Measurements from ENCODE around the gene CKAP5.

CKAP5 gene

DNA sequence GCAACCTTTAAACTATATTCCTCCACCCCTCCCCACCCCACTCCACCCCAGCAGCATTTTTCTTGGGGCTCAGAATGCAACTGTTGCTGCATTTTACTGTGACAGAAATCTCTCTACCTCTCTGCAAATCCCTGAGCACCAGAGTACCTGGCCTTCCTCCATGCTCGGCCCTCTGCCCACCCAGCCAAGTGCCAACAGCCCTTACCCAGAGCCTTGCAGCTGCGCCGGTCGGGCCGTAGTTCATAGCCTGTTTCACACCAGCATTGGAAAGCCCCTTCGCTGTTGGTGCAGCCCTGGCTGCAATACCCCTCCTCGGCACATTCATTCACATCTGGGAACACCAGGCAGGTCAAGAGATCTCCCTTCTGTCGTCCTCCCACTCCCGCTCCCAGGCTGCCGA is 48.9 kb upstream of the CKAP5 start:
- Histone ChIP-seq H3K4me1 (ENCODE audit: control insufficient read depth, insufficient read depth, low read length) (no peaks in the 10 kb centered on the region), H3K36me3 (ENCODE audit: control insufficient read depth in 2 of 2, insufficient read depth in 1 of 2, low read length in 2 of 2) (peaks cover 4 to 57% of the 10 kb centered on the region in 2 experiments; a peak in 2 of 3 replicates), H3K27ac (ENCODE audit: extremely low read depth, low read depth, low read length) (no peak overlapping the region), H3K4me3 (ENCODE audit: low read depth, low read length) (no peak overlapping the region), H3K9me3 (ENCODE audit: control insufficient read depth, insufficient read depth, low read depth, low read length) (no peaks in the 10 kb centered on the region)
- TF ChIP-seq ZNF510 (tag by site-specific recombination; IDR thresholded peaks at IDR 0.05; ENCODE audit: insufficient replicate concordance) (no peak), KLF8 (tag by site-specific recombination; IDR thresholded peaks at IDR 0.05) (no peak), ZFHX2 (tag by site-specific recombination; conservative IDR thresholded peaks at IDR 0.05) (no peak), ZNF626 (tag by site-specific recombination; IDR thresholded peaks at IDR 0.05) (no peak), ZNF623 (tag by site-specific recombination; IDR thresholded peaks at IDR 0.05) (no peak), ZNF521 (tag by site-specific recombination; IDR thresholded peaks at IDR 0.05) (no peak), ZNF433 (tag by site-specific recombination; IDR thresholded peaks at IDR 0.05; ENCODE audit: low read depth) (no peak), ZNF76 (tag by site-specific recombination; IDR thresholded peaks at IDR 0.05; ENCODE audit: borderline replicate concordance, low read depth) (no peak), SALL2 (tag by site-specific recombination; IDR thresholded peaks at IDR 0.05; ENCODE audit: borderline replicate concordance) (no peak), SP3 (tag by site-specific recombination; IDR thresholded peaks at IDR 0.05) (no peak), ZNF341 (tag by site-specific recombination; IDR thresholded peaks at IDR 0.05; ENCODE audit: low read depth) (no peak), ZNF677 (tag by site-specific recombination; IDR thresholded peaks at IDR 0.05) (no peak), ZFP37 (tag by site-specific recombination; IDR thresholded peaks at IDR 0.05) (no peak)
- TF ChIP-seq, protein P1, sequence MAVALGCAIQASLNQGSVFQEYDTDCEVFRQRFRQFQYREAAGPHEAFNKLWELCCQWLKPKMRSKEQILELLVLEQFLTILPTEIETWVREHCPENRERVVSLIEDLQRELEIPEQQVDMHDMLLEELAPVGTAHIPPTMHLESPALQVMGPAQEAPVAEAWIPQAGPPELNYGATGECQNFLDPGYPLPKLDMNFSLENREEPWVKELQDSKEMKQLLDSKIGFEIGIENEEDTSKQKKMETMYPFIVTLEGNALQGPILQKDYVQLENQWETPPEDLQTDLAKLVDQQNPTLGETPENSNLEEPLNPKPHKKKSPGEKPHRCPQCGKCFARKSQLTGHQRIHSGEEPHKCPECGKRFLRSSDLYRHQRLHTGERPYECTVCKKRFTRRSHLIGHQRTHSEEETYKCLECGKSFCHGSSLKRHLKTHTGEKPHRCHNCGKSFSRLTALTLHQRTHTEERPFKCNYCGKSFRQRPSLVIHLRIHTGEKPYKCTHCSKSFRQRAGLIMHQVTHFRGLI (tag by site-specific recombination; IDR thresholded peaks at IDR 0.05): no peak
- TF ChIP-seq, protein P2, sequence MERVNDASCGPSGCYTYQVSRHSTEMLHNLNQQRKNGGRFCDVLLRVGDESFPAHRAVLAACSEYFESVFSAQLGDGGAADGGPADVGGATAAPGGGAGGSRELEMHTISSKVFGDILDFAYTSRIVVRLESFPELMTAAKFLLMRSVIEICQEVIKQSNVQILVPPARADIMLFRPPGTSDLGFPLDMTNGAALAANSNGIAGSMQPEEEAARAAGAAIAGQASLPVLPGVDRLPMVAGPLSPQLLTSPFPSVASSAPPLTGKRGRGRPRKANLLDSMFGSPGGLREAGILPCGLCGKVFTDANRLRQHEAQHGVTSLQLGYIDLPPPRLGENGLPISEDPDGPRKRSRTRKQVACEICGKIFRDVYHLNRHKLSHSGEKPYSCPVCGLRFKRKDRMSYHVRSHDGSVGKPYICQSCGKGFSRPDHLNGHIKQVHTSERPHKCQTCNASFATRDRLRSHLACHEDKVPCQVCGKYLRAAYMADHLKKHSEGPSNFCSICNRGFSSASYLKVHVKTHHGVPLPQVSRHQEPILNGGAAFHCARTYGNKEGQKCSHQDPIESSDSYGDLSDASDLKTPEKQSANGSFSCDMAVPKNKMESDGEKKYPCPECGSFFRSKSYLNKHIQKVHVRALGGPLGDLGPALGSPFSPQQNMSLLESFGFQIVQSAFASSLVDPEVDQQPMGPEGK (tag by site-specific recombination; IDR thresholded peaks at IDR 0.05): no peak
- TF ChIP-seq, protein P3, sequence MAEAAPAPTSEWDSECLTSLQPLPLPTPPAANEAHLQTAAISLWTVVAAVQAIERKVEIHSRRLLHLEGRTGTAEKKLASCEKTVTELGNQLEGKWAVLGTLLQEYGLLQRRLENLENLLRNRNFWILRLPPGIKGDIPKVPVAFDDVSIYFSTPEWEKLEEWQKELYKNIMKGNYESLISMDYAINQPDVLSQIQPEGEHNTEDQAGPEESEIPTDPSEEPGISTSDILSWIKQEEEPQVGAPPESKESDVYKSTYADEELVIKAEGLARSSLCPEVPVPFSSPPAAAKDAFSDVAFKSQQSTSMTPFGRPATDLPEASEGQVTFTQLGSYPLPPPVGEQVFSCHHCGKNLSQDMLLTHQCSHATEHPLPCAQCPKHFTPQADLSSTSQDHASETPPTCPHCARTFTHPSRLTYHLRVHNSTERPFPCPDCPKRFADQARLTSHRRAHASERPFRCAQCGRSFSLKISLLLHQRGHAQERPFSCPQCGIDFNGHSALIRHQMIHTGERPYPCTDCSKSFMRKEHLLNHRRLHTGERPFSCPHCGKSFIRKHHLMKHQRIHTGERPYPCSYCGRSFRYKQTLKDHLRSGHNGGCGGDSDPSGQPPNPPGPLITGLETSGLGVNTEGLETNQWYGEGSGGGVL (tag by site-specific recombination; IDR thresholded peaks at IDR 0.05): no peak
- TF ChIP-seq, protein P4, sequence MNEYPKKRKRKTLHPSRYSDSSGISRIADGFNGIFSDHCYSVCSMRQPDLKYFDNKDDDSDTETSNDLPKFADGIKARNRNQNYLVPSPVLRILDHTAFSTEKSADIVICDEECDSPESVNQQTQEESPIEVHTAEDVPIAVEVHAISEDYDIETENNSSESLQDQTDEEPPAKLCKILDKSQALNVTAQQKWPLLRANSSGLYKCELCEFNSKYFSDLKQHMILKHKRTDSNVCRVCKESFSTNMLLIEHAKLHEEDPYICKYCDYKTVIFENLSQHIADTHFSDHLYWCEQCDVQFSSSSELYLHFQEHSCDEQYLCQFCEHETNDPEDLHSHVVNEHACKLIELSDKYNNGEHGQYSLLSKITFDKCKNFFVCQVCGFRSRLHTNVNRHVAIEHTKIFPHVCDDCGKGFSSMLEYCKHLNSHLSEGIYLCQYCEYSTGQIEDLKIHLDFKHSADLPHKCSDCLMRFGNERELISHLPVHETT (tag by site-specific recombination; IDR thresholded peaks at IDR 0.05): no peak
- CTCF ChIA-PET: interaction anchor here (1.2 to 3.3 kb wide), 3 partner anchors 22 to 266 kb away, joined by 4 to 15 read pairs (median 6); no protein-coding TSS in a partner anchor
- POLR2A ChIA-PET: no interaction called here

DNA sequence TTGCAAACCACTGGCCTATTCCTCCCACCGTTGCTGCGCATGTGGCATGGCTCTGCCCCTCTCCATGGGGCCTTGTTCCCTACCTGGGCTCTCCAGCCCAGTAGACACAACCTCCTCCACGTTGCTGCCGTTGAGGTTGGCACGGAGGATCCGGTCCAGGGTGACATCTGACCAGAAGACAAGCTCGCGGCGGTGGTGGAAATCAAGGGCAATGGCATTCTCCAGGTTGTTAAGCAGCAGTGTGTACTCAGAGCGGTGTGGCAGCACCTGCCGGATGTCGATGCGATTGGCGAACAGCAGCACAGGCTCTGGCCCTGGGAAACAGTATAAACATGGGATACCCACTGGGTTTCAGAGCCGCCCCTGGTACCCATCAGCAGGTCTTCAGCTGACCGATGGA is 48.4 kb upstream of the CKAP5 start:
- H3K4me3 ChIP-seq (ENCODE audit: low read depth, low read length): no peak overlapping the region
- POLR2A ChIA-PET: no interaction called here
- peaks cover 4 to 55% of the 10 kb centered on the region in 2 experiments; a peak in 2 of 3 replicates for H3K36me3 ChIP-seq (ENCODE audit: control insufficient read depth in 2 of 2, insufficient read depth in 1 of 2, low read length in 2 of 2)
- no peak overlapping the region for H3K27ac ChIP-seq (ENCODE audit: extremely low read depth, low read depth, low read length)
- no peaks in the 10 kb centered on the region for H3K9me3 ChIP-seq (ENCODE audit: control insufficient read depth, insufficient read depth, low read depth, low read length)
- no peaks in the 10 kb centered on the region for H3K4me1 ChIP-seq (ENCODE audit: control insufficient read depth, insufficient read depth, low read length)
- CTCF ChIA-PET: interaction anchor here (0.9 to 3.3 kb wide), 4 partner anchors 22 to 268 kb away, joined by 3 to 15 read pairs (median 5); no protein-coding TSS in a partner anchor
- TF ChIP-seq, protein P5, sequence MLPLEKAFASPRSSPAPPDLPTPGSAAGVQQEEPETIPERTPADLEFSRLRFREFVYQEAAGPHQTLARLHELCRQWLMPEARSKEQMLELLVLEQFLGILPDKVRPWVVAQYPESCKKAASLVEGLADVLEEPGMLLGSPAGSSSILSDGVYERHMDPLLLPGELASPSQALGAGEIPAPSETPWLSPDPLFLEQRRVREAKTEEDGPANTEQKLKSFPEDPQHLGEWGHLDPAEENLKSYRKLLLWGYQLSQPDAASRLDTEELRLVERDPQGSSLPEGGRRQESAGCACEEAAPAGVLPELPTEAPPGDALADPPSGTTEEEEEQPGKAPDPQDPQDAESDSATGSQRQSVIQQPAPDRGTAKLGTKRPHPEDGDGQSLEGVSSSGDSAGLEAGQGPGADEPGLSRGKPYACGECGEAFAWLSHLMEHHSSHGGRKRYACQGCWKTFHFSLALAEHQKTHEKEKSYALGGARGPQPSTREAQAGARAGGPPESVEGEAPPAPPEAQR (tag by site-specific recombination; IDR thresholded peaks at IDR 0.05): no peak
- TF ChIP-seq, protein P6, sequence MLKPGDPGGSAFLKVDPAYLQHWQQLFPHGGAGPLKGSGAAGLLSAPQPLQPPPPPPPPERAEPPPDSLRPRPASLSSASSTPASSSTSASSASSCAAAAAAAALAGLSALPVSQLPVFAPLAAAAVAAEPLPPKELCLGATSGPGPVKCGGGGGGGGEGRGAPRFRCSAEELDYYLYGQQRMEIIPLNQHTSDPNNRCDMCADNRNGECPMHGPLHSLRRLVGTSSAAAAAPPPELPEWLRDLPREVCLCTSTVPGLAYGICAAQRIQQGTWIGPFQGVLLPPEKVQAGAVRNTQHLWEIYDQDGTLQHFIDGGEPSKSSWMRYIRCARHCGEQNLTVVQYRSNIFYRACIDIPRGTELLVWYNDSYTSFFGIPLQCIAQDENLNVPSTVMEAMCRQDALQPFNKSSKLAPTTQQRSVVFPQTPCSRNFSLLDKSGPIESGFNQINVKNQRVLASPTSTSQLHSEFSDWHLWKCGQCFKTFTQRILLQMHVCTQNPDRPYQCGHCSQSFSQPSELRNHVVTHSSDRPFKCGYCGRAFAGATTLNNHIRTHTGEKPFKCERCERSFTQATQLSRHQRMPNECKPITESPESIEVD (tag by site-specific recombination; IDR thresholded peaks at IDR 0.05): no peak
- TF ChIP-seq, protein P7, sequence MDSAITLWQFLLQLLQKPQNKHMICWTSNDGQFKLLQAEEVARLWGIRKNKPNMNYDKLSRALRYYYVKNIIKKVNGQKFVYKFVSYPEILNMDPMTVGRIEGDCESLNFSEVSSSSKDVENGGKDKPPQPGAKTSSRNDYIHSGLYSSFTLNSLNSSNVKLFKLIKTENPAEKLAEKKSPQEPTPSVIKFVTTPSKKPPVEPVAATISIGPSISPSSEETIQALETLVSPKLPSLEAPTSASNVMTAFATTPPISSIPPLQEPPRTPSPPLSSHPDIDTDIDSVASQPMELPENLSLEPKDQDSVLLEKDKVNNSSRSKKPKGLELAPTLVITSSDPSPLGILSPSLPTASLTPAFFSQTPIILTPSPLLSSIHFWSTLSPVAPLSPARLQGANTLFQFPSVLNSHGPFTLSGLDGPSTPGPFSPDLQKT (IDR thresholded peaks at IDR 0.05; ENCODE audit: borderline replicate concordance, low read depth, low read length): no peak
- TF ChIP-seq GLIS2 (tag by site-specific recombination; IDR thresholded peaks at IDR 0.05): no peak
- TF ChIP-seq ZNF112 (tag by site-specific recombination; IDR thresholded peaks at IDR 0.05): no peak

Data from HEK293 (cell line).